HCT116 (cell line): ENCODE data around the gene KSR1. TPM values are rescaled to one million over a fixed set of nuclear protein-coding genes. Genes with fewer than 3 reads are reported as not detected.

Source experiments
- ATAC-seq: fragments of 200-7000 bp; cut with Tn5 transposase; 2 replicates; pipeline ENCODE4 v1.9.1; 2020; ENCODE audit warnings: mild to moderate bottlenecking, moderate library complexity
- BruUV-seq: library from RNA; stranded (reverse); fragments of 400-500 nt; replicated peaks from 2 replicates; lab custom pipeline; 2021; lab: Mats Ljungman, UMichigan
- CTCF ChIA-PET: fragments of 300-600 bp; sonication (Branson Sonifier 250); formaldehyde crosslinking; loops from one replicate; lab custom pipeline; 2021; ENCODE audit warnings: antibody characterized with exemption; lab: Charles Lee
- POLR2A ChIA-PET: fragments of 300-600, 350-600 bp; sonication (Branson Sonifier 250); formaldehyde crosslinking; loops from one replicate; lab custom pipeline; 2021; ENCODE audit warnings: antibody characterized with exemption; lab: Charles Lee
- RAD21 ChIA-PET, 2 experiments: fragments of 300-600 bp; sonication (Branson Sonifier 250); formaldehyde crosslinking; loops; one replicate each; lab custom pipeline; 2023; ENCODE audit warnings: low total read pairs in 2 of 2; ENCODE audit not compliant: uncharacterized antibody in 2 of 2, unreplicated experiment in 2 of 2, low non-redundant PET in 1 of 2; lab: Charles Lee
- DNase-seq: peaks from one replicate; pipeline ENCODE4 v3.0.0-alpha.2; 2010; ENCODE audit warnings: low read depth, low spot score
- H2AFZ ChIP-seq: fragments of 200-600 bp; shearing (Covaris generic), sonication (generic); 2 replicates; pipeline ENCODE4 v1.6.1; 2017; ENCODE audit warnings: low read depth, mixed run types, mixed read lengths, antibody characterized with exemption, low read length; ENCODE audit not compliant: poor library complexity, severe bottlenecking
- H3K27ac ChIP-seq: 2 replicates; pipeline ENCODE4 v1.5.1; 2012; ENCODE audit warnings: low read depth, low read length
- H3K27me3 ChIP-seq: fragments of 200-600 bp; sonication (generic); 2 replicates; pipeline ENCODE4 v1.6.1; 2016; ENCODE audit warnings: mixed run types, low read length, mixed read lengths; ENCODE audit not compliant: insufficient read depth
- H3K36me3 ChIP-seq, 2 experiments: fragments of 200-500 bp in 1 of 2; fragments of 200-600 bp in 1 of 2; sonication (Bioruptor generic) in 1 of 2; sonication (generic) in 1 of 2; 2 replicates each; pipeline versions ENCODE4 v1.5.1 to v1.6.1; 2014 to 2016; ENCODE audit warnings: low read length in 2 of 2, inconsistent platforms in 1 of 2, mixed read lengths in 1 of 2, mixed run types in 1 of 2; ENCODE audit not compliant: insufficient read depth in 2 of 2, control insufficient read depth in 1 of 2
- H3K4me1 ChIP-seq, 2 experiments: fragments of 200-600 bp in 1 of 2; sonication (generic) in 1 of 2; 2 replicates each; pipeline versions ENCODE4 v1.5.1 to v1.6.1; 2012 to 2017; ENCODE audit warnings: low read length in 2 of 2, inconsistent platforms in 1 of 2, mild to moderate bottlenecking in 1 of 2, mixed read lengths in 1 of 2, mixed run types in 1 of 2, moderate library complexity in 1 of 2; ENCODE audit not compliant: insufficient read depth in 2 of 2, control insufficient read depth in 1 of 2
- H3K4me2 ChIP-seq: fragments of 200-600 bp; sonication (generic); 2 replicates; pipeline ENCODE4 v1.6.1; 2017; ENCODE audit warnings: mixed run types, low read length, mixed read lengths
- H3K4me3 ChIP-seq, 2 experiments: fragments of 200-600 bp in 1 of 2; sonication (generic) in 1 of 2; replicated peaks in 1 of 2; 2 replicates each; pipeline ENCODE4 v1.5.1; 2011 to 2016; ENCODE audit warnings: low read length in 2 of 2, control low read depth in 1 of 2, low read depth in 1 of 2, mild to moderate bottlenecking in 1 of 2, mixed read lengths in 1 of 2, mixed run types in 1 of 2
- H3K79me2 ChIP-seq: fragments of 200-600 bp; sonication (generic); 2 replicates; pipeline ENCODE4 v1.6.1; 2017; ENCODE audit warnings: mild to moderate bottlenecking, mixed run types, low read length, moderate library complexity, mixed read lengths; ENCODE audit not compliant: insufficient read depth
- H3K9ac ChIP-seq: fragments of 200-600 bp; sonication (generic); 2 replicates; pipeline ENCODE4 v1.6.1; 2016; ENCODE audit warnings: low read length, mixed read lengths
- H3K9me2 ChIP-seq: fragments of 200-600 bp; sonication (generic), shearing (Covaris generic); 2 replicates; pipeline ENCODE4 v1.6.1; 2017; ENCODE audit warnings: mixed run types, mild to moderate bottlenecking, moderate library complexity; ENCODE audit not compliant: insufficient read depth
- H3K9me3 ChIP-seq, 2 experiments: fragments of 200-500 bp in 1 of 2; fragments of 200-600 bp in 1 of 2; sonication (Bioruptor generic) in 1 of 2; sonication (generic) in 1 of 2; 2 replicates each; pipeline ENCODE4 v1.6.1; 2014 to 2017; ENCODE audit warnings: low read length in 2 of 2, mixed read lengths in 2 of 2, inconsistent platforms in 1 of 2, low read depth in 1 of 2, mild to moderate bottlenecking in 1 of 2, mixed run types in 1 of 2, moderate library complexity in 1 of 2; ENCODE audit not compliant: control insufficient read depth in 1 of 2, insufficient read depth in 1 of 2
- H4K20me1 ChIP-seq: fragments of 200-600 bp; sonication (generic), shearing (Covaris generic); 2 replicates; pipeline ENCODE4 v1.6.1; 2017; ENCODE audit warnings: mixed run types, mild to moderate bottlenecking, moderate library complexity; ENCODE audit not compliant: insufficient read depth
- CBX3 ChIP-seq: IDR thresholded peaks from 2 replicates; pipeline ENCODE4 v1.6.1; 2012; ENCODE audit warnings: low read depth
- CTCF ChIP-seq, 3 experiments: fragments of 200-600 bp in 1 of 3; sonication (generic) in 1 of 3; IDR thresholded peaks in 2 of 3; conservative IDR thresholded peaks in 1 of 3; 2 replicates each; pipeline ENCODE4 v1.5.1; 2012 to 2017; ENCODE audit warnings: low read depth in 2 of 3, low read length in 2 of 3, antibody characterized with exemption in 1 of 3, borderline replicate concordance in 1 of 3, control low read depth in 1 of 3, mild to moderate bottlenecking in 1 of 3, mixed read lengths in 1 of 3, mixed run types in 1 of 3, moderate library complexity in 1 of 3; ENCODE audit not compliant: insufficient read depth in 1 of 3
- EGR1 ChIP-seq: IDR thresholded peaks from 2 replicates; pipeline ENCODE4 v1.6.1; 2012; ENCODE audit warnings: low read depth
- EZH2 ChIP-seq: fragments of 200-600 bp; sonication (generic); IDR thresholded peaks from 2 replicates; pipeline ENCODE4 v1.6.1; 2017; ENCODE audit warnings: antibody characterized with exemption, mixed run types
- EZH2phosphoT487 ChIP-seq: fragments of 200-600 bp; IDR thresholded peaks from 2 replicates; pipeline ENCODE4 v1.6.1; 2018; ENCODE audit warnings: antibody characterized with exemption, borderline replicate concordance
- FOSL1 ChIP-seq: IDR thresholded peaks from 2 replicates; pipeline ENCODE4 v1.6.1; 2012; ENCODE audit warnings: low read depth
- JUND ChIP-seq: IDR thresholded peaks from 2 replicates; pipeline ENCODE4 v1.6.1; 2012
- MAX ChIP-seq: IDR thresholded peaks from 2 replicates; pipeline ENCODE4 v1.6.1; 2012
- POLR2A ChIP-seq: IDR thresholded peaks from 2 replicates; pipeline ENCODE4 v1.7.0; 2011; ENCODE audit warnings: borderline replicate concordance; ENCODE audit not compliant: insufficient read depth, insufficient read length; ENCODE audit errors: extremely low read depth
- RAD21 ChIP-seq: IDR thresholded peaks from 2 replicates; pipeline ENCODE4 v1.6.1; 2012; ENCODE audit warnings: low read depth, mild to moderate bottlenecking
- REST ChIP-seq: IDR thresholded peaks from 2 replicates; pipeline ENCODE4 v1.6.1; 2012; ENCODE audit warnings: low read depth
- SIN3A ChIP-seq: IDR thresholded peaks from 2 replicates; pipeline ENCODE4 v1.6.1; 2012; ENCODE audit warnings: low read depth
- SP1 ChIP-seq: IDR thresholded peaks from 2 replicates; pipeline ENCODE4 v1.6.1; 2012; ENCODE audit warnings: low read depth
- SRF ChIP-seq: IDR thresholded peaks from 2 replicates; pipeline ENCODE4 v1.6.1; 2012; ENCODE audit warnings: low read depth
- TCF7L2 ChIP-seq: IDR thresholded peaks from 2 replicates; pipeline ENCODE4 v1.7.0; 2011; ENCODE audit warnings: borderline replicate concordance, inconsistent platforms; ENCODE audit not compliant: insufficient read depth, insufficient read length; ENCODE audit errors: extremely low read depth
- YY1 ChIP-seq: IDR thresholded peaks from 2 replicates; pipeline ENCODE4 v1.6.1; 2011; ENCODE audit warnings: low read length, low read depth, moderate library complexity, mild to moderate bottlenecking; ENCODE audit not compliant: insufficient replicate concordance; ENCODE audit errors: extremely low read depth
- ZFX ChIP-seq: fragments of 450-650 bp; IDR thresholded peaks from 2 replicates; pipeline ENCODE4 v1.6.1; 2017
- intact Hi-C: fragments of 100-400 bp; cut with micrococcal nuclease; formaldehyde crosslinking; loops from 2 replicates; pipeline ENCODE4 v1.10.0; 2022
- total RNA-seq: library from RNA; stranded (reverse); gene quantifications from one replicate; pipeline ENCODE4 v1.2.1, GENCODE V29; 2021; ENCODE audit not compliant: unreplicated experiment
- TF ChIP-seq, protein P1 (sequence below): IDR thresholded peaks from 2 replicates; pipeline ENCODE4 v1.6.1; 2012

Gene KSR1
- total RNA-seq, 1 experiment from 2014 or later: 16.5 TPM

- H3K4me2 ChIP-seq: no peak overlapping the region
These were observed 31.7 kb upstream of the KSR1 start for GRCh38 chr17:27424516-27424915.

More at GRCh38 chr17:27424516-27424915, 31.7 kb upstream of the KSR1 start:
- ChIA-PET RAD21 (no interaction called here), CTCF (no interaction called here)
- H3K4me1 ChIP-seq: no peaks in the 10 kb centered on the region
- no TSS peak for BruUV-seq
- no peaks in the 10 kb centered on the region for H4K20me1 ChIP-seq
- no peak for ATAC-seq
- H3K79me2 ChIP-seq: no peaks in the 10 kb centered on the region
- no peaks in the 10 kb centered on the region for H3K9me2 ChIP-seq
- TF ChIP-seq RAD21 (no peak), TCF7L2 (no peak), SRF (no peak), YY1 (no peak), FOSL1 (no peak), EZH2 (no peak), MAX (no peak), EZH2phosphoT487 (no peak), CTCF (IDR thresholded peaks at IDR 0.05 in 2 of 3, conservative IDR thresholded peaks at IDR 0.05 in 1 of 3; ENCODE audit: borderline replicate concordance in 1 of 3, insufficient read depth in 1 of 3, low read depth in 2 of 3, low read length in 2 of 3) (no peak), REST (no peak), SIN3A (no peak), POLR2A (no peak), EGR1 (no peak), CBX3 (no peak), ZFX (no peak), SP1 (no peak), JUND (no peak)
- TF ChIP-seq, protein P1, sequence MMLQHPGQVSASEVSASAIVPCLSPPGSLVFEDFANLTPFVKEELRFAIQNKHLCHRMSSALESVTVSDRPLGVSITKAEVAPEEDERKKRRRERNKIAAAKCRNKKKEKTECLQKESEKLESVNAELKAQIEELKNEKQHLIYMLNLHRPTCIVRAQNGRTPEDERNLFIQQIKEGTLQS: no peak
- TF ChIP-seq, all 23 proteins: peak for 0
- H3K9ac ChIP-seq: no peak overlapping the region
- no peaks in the 10 kb centered on the region for H3K9me3 ChIP-seq
- no peak overlapping the region for H3K27ac ChIP-seq
- no peak overlapping the region for H2AFZ ChIP-seq
- H3K4me3 ChIP-seq: no peak overlapping the region
- no peaks in the 10 kb centered on the region for H3K36me3 ChIP-seq
- POLR2A ChIA-PET: no interaction called here
- no peaks in the 10 kb centered on the region for H3K27me3 ChIP-seq
- DNase-seq: no peak
- intact Hi-C loops: no loop called here
